HUES48 (cell line): ENCODE results near the gene PRKAG2.

Source experiments
- H3K27ac ChIP-seq: one replicate; pipeline ENCODE4 v1.7.0; 2013; ENCODE audit warnings: low read depth, low read length, inconsistent platforms
- H3K27me3 ChIP-seq: 2 replicates; pipeline ENCODE4 v1.6.1; 2013; ENCODE audit warnings: mild to moderate bottlenecking, low read length; ENCODE audit not compliant: control insufficient read depth, insufficient read depth
- H3K36me3 ChIP-seq: 2 replicates; pipeline ENCODE4 v1.6.1; 2013; ENCODE audit warnings: low read length; ENCODE audit not compliant: control insufficient read depth, insufficient read depth
- H3K4me1 ChIP-seq: 2 replicates; pipeline ENCODE4 v1.6.1; 2013; ENCODE audit warnings: mild to moderate bottlenecking, low read length; ENCODE audit not compliant: control insufficient read depth, insufficient read depth
- H3K4me3 ChIP-seq: 2 replicates; pipeline ENCODE4 v1.5.1; 2013; ENCODE audit warnings: mild to moderate bottlenecking, low read depth, low read length
- H3K9ac ChIP-seq: 2 replicates; pipeline ENCODE4 v1.6.1; 2013; ENCODE audit warnings: mild to moderate bottlenecking, low read depth, low read length, moderate library complexity
- H3K9me3 ChIP-seq: 2 replicates; pipeline ENCODE4 v1.6.1; 2013; ENCODE audit warnings: low read length; ENCODE audit not compliant: control insufficient read depth, insufficient read depth

PRKAG2 gene

DNA sequence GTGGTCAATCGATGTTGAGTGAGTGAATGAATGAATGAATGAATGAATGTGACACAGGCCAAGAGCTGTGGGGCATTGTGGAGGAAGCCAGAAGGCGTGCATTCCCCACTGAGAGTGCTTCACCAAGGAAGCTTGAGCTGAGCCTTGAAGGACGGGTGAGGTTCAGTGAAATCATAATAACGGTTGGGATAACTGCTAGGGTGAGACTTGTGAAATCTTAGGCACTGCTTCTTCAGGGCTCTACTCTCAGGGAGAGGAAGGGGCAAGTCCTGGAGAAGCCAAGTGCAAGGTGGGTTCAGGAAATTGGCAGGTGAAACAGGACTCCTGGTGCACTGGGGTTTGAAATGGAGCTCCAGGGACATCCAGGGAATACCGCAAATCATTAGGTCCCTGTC lies 23.7 kb upstream of the PRKAG2 start:
- Histone ChIP-seq H3K9me3 (no peaks in the 10 kb centered on the region), H3K36me3 (no peaks in the 10 kb centered on the region), H3K4me3 (no peak overlapping the region), H3K27me3 (no peaks in the 10 kb centered on the region), H3K27ac (no peak overlapping the region), H3K4me1 (peaks cover 10% of the 10 kb centered on the region), H3K9ac (no peak overlapping the region)

DNA sequence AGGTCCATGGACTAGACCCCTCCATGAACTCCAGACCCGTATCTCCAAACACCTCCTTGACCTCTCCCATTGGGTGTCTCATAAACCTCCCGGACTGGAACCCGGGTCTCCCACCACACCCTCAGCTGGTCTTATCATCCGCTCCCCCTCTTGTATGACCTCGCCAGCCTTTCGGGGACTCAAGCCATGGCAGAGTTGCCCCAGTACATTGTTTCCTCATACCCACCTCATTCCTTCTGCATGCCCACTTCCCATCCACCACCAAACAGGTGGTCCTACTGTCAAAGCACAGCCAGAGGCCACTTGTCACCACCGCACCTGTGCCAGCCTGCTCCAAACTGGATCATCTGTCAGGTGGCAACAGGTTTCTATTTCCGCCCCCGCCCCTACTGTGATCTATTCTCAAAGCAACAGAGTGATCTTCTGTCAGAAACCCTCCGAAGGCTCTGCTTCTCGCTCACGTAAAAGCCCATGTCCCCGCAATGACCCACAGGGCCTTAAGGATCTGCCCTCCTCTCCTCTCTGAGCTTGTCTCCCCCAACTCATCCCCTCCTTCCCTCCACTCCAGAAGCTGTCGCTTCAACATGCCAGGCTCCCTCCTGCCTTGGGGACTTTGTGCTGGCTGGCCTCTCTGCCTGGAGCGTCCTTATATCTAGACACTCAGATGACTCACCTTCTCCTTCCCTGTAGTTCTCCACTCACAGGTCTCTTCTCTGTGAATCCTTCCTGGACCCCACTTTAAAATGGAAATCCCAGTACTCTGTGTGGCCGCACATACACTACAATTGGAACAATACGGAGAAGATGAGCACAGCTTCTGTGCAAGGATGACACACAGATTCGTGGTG lies 22.8 kb upstream of the PRKAG2 start:
- Histone ChIP-seq H3K9me3 (no peaks in the 10 kb centered on the region), H3K4me1 (peaks cover 10% of the 10 kb centered on the region), H3K36me3 (no peaks in the 10 kb centered on the region), H3K9ac (no peak overlapping the region), H3K4me3 (no peak overlapping the region), H3K27me3 (no peaks in the 10 kb centered on the region), H3K27ac (no peak overlapping the region)

DNA sequence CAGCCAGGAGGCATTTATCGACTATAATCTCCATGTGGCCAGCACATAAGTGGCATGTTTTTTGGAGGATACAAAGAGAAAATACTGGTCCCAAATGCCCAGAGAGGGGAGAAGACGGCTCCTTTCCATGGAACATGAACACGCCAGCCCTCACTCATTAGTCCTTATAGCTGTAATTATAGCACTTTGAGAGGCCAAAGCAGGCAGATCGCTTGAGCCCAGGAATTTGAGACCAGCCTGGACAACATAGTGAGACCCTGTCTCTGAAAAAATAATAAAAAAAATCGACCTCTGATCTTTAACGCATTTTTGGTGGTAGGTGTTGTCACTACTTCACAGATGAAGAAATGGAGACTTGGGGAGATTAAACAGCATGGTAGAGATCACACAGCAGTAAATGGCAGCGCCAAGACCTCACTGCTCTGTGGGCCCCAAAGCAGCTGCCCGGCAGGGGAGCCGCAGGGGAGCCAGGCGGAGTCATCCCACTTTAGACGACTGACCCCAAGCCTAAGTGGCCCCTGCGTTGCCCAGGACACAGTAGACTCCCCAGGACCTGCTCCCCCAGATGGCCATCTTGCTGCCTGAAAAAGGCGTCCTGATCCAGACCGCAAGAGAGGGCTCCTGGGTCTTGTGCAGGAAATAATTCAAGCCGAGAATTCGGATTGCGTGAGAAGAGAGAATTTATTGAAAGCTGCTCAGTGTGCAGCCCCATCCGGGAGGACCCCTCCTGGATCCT lies 21.2 kb upstream of the PRKAG2 start:
- H3K4me3 ChIP-seq = no peak overlapping the region
- H3K9ac ChIP-seq = no peak overlapping the region
- no peaks in the 10 kb centered on the region for H3K9me3 ChIP-seq
- peaks cover 10% of the 10 kb centered on the region for H3K4me1 ChIP-seq
- H3K36me3 ChIP-seq = no peaks in the 10 kb centered on the region
- H3K27ac ChIP-seq = no peak overlapping the region
- no peaks in the 10 kb centered on the region for H3K27me3 ChIP-seq

DNA sequence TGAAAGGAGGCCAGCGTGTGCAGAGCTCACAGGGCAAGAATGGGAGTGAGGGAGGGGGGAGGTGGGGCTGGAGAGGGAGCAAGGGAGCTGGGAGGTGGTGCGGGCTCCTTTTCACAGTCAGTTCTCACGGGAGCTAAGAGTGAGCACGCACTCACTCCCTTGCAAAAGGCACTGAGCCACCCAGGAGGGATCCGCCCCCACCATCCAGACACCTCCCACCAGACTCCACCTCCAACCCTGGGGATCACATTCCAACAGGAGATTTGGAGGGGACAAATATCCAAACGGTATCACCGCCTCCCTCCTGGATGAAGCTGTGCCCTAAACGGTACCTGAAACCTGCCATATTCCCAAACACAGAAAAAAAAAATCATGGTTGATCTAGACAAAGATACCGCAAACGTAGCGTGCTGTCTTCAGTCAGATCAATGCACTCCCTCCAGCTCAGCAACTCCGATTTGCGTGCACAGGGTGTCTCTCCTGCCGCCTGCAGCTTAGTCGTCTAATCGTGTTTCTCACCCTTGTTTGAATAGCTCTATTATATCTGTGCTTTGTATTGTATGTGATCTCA lies 20.3 kb upstream of the PRKAG2 start:
- Histone ChIP-seq H3K27ac (no peak overlapping the region), H3K9me3 (no peaks in the 10 kb centered on the region), H3K36me3 (no peaks in the 10 kb centered on the region), H3K4me3 (peak overlapping the region; percentile 53), H3K9ac (no peak overlapping the region), H3K4me1 (peaks cover 10% of the 10 kb centered on the region), H3K27me3 (no peaks in the 10 kb centered on the region)

DNA sequence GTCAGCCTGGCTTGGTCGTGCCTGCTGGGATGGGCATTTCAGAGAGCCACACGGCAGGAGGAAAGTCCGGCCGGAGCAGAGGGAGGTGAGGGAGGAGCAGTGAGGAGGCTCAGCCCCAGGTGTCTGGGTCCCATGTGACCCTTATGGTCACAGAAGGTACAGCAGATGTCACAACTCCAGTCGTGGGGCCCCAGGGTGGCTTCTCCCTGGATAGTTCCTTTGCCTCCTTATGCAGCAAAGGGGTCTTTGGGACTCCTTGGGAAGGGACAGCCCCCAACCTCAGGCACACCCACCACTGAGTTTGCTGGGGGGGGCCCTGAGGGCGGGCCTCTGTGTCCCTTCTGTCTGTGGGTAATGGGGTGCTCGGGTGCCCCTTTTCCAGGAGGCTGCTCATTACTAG lies 19.6 kb upstream of the PRKAG2 start:
- no peak overlapping the region for H3K27ac ChIP-seq

DNA sequence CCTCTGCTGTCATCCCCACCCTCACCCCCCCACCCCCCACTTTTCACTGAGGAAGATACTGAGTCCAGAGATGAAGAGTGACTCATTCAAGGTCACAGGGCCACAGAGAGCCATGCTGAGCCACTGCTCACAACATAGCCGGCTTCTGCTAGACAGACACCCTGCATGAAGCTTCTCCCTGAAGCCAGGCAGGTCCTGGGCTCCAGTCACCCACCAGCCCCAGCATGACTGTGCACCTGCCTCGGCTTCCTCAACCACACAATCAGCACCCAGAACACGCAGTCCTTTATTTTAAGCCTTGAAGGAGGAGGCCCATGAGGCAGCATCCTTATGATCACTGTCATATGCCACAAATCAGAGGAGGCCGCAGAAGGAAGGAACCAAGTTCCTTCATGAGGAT lies 19.2 kb upstream of the PRKAG2 start:
- Histone ChIP-seq H3K9me3 (no peaks in the 10 kb centered on the region), H3K27me3 (no peaks in the 10 kb centered on the region; the same call in 1 of the 2 replicates), H3K36me3 (no peaks in the 10 kb centered on the region), H3K9ac (no peak overlapping the region), H3K4me3 (no peak overlapping the region), H3K27ac (no peak overlapping the region), H3K4me1 (peaks cover 10% of the 10 kb centered on the region)

More for the DNA sequence above, 19.6 kb upstream of the PRKAG2 start:
- Histone ChIP-seq H3K36me3 (no peaks in the 10 kb centered on the region), H3K9ac (no peak overlapping the region), H3K9me3 (no peaks in the 10 kb centered on the region), H3K4me3 (no peak overlapping the region), H3K27me3 (no peaks in the 10 kb centered on the region; the same call in 1 of the 2 replicates), H3K4me1 (peaks cover 10% of the 10 kb centered on the region)

DNA sequence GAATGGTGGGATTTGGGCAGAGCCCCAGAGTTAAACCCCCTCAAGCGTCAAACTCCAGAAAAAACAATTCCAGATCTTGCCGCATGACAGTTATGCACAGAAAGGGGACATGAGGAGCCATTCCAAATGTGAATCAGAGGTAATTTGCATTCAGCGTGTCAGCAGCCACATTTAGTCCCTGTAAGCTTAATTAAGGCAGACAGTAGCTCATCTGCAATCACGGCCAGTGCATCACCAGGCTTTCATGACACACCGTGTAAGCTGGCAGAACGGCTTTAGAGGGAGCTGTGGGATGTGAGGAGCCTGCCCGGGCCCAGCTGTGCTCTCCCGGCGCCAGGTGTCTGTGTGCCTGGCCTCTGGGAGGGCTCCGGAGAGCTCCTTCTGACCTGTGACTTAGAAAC lies 18.7 kb upstream of the PRKAG2 start:
- peaks cover 10% of the 10 kb centered on the region for H3K4me1 ChIP-seq
- no peak overlapping the region for H3K27ac ChIP-seq
- H3K9ac ChIP-seq = no peak overlapping the region
- no peaks in the 10 kb centered on the region for H3K9me3 ChIP-seq
- no peaks in the 10 kb centered on the region; the same call in 1 of the 2 replicates for H3K27me3 ChIP-seq
- H3K36me3 ChIP-seq = no peaks in the 10 kb centered on the region
- no peak overlapping the region for H3K4me3 ChIP-seq

DNA sequence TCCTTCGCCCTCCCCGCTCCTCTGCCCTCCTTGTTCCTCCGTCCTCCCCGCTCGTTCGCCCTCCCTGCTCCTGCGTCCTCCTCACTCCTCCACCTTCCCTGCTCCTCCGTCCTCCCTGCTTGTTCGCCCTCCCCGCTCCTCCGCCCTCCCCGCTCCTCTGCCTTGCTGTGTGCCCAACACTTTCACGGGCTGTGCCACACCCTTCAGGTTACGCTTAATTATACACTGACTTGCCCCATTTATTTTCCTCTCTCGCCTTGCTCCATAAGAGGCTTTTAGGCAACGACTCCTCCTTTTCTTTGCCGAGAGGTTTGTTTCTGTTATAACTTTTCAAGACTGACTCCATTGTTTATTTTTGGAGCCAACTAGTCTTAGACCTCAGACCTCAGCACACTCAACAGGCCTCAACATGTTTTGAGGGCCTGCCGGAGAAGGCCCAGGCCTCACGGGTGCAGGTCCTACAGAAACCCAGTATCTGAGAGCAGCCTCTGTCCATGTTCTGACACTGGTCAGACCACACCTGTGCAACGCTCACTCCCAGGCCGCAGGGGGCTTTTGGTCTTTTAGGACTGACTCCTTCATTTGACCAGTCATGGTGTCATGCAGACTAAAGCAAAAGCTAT lies 18.2 kb upstream of the PRKAG2 start:
- no peaks in the 10 kb centered on the region for H3K36me3 ChIP-seq
- no peak overlapping the region for H3K4me3 ChIP-seq
- no peaks in the 10 kb centered on the region for H3K9me3 ChIP-seq
- no peak overlapping the region for H3K9ac ChIP-seq
- H3K27ac ChIP-seq = no peak overlapping the region
- no peaks in the 10 kb centered on the region; the same call in 1 of the 2 replicates for H3K27me3 ChIP-seq
- H3K4me1 ChIP-seq = peaks cover 10% of the 10 kb centered on the region

DNA sequence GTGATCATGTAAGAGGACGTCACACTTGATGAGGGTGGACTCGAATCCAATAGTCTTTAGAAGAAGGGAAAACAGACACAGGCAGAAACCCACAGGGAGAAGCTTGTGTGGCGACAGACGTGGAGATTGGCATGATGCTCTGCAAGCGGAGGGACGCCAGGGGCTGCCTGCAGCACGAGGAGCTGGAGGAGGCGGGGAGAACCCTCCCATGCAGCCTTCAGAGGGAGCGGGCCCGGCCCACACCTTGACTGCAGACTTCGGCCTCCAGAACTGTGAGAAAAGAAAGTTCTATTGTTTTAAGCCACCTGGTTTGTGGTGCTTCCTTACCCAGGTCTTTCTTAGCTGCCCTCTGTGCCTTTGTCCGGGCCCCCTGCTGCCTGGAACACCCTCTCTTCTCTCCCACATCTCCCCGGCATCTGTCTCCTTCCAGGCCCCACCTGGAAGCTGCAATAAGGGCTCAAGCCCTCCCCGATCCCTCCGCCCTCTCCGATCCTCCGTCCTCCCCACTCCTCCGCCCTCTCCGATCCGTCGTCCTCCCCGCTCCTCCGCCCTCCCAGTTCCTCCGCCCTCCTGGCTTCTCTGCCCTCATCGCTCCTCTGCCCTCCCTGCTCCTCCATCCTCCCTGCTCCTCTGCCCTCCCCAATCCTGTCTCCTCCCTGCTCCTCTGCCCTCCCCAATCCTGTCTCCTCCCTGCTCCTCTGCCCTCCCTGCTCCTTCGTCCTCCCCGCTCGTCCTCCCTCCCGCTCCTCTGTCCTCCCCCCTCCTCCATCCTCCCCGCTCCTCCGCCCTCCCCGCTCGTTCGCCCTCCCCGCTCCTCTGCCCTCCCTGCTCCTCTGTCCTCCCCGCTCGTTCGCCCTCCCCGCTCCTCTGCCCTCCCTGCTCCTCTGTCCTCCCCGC lies 17.4 kb upstream of the PRKAG2 start:
- no peaks in the 10 kb centered on the region; the same call in 1 of the 2 replicates for H3K27me3 ChIP-seq
- H3K36me3 ChIP-seq = no peaks in the 10 kb centered on the region
- no peaks in the 10 kb centered on the region for H3K9me3 ChIP-seq
- H3K4me1 ChIP-seq = peaks cover 10% of the 10 kb centered on the region
- H3K27ac ChIP-seq = no peak overlapping the region
- H3K4me3 ChIP-seq = no peak overlapping the region
- no peak overlapping the region for H3K9ac ChIP-seq

DNA sequence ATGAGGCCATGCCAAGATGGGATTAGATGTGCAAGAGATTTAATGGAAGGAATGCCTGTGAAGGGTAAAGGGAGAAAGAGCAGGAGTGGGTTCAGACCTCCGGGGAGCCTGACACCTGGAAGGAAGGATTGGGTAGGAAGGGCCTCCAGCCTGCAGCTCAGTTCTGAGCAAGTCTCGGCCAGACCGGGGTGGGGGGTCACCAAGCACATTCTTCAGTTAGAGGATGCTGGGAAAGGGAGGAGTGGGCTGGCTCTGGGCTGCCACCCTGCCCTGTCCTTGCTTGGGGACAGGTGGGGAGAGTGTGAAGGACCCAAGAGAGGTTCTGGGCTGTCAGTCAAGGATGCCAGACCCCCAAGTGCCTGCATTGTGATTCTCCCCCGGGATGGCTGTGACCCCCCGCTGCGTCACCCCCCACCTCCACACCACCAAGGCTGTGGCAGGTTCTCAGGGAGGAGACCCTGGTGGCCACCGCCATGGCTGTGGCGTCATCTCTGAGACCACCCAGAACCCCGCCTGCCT lies 16.5 kb upstream of the PRKAG2 start:
- no peak overlapping the region for H3K27ac ChIP-seq
- H3K36me3 ChIP-seq = no peaks in the 10 kb centered on the region
- no peak overlapping the region for H3K4me3 ChIP-seq
- peaks cover 10% of the 10 kb centered on the region for H3K4me1 ChIP-seq
- no peaks in the 10 kb centered on the region; the same call in 1 of the 2 replicates for H3K27me3 ChIP-seq
- no peak overlapping the region for H3K9ac ChIP-seq
- no peaks in the 10 kb centered on the region for H3K9me3 ChIP-seq
